H1 (cell line): ENCODE measurements around the gene LRRC61. TPM values are rescaled to one million over a fixed set of nuclear protein-coding genes. Genes with fewer than 3 reads are reported as not detected.

Experiments
- CHD7 ChIP-seq: fragments of 300-600 bp; sonication (generic); IDR thresholded peaks from 2 replicates; pipeline ENCODE4 v1.7.1; 2012; ENCODE audit warnings: low read length, moderate library complexity, mild to moderate bottlenecking, inconsistent platforms; ENCODE audit not compliant: insufficient replicate concordance
- polyA plus RNA-seq, 7 experiments: library from polyadenylated mRNA; depleted of rRNA in 3 of 7; stranded (reverse) in 5 of 7; unstranded in 2 of 7; fragments of >200 nt in 5 of 7; fragments of 200-250 nt in 2 of 7; gene quantifications; 1 replicate in 5 of 7; 2 replicates in 1 of 7; 4 replicates in 1 of 7; pipeline versions ENCODE4 v1.2.1 to v1.2.3, GENCODE V29; 2011 to 2013; ENCODE audit warnings: missing spikeins in 2 of 7, mixed read lengths in 2 of 7
- total RNA-seq: library from RNA; stranded (reverse); fragmentation: NEBNext Ultra II Directional; extraction: Animal tissue kit (Norgen Biotek cat#: 25700); gene quantifications from 2 replicates; pipeline ENCODE4 v1.2.1, GENCODE V29; 2021

The LRRC61 gene
- total and polyA plus RNA-seq, 2 of the 8 experiments (the other 6 are each of a cell fraction or from before 2014, with no cell fraction given): 0.73 to 44.8 TPM

GRCh38 chr7:150382844-150383225, 59.7 kb downstream of the LRRC61 start (continued):
- no peak for TF ChIP-seq CHD7
